Memory B cell (primary cell): Measurements from ENCODE around the gene PRKAR1B.
"Not testable (repeated sequence)": the region's sequence is repeated elsewhere in the genome, so short reads cannot be mapped to it uniquely, and the experiment has no call there.

Experiments used
- ATAC-seq: fragments of 150-1000 bp; cut with Tn5 transposase; 2 replicates; pipeline ENCODE4 v1.10.0; 2021; ENCODE audit warnings: low read depth, mild to moderate bottlenecking, moderate library complexity
- DNase-seq, 2 donors: peaks; one replicate each; pipeline ENCODE4 v3.0.0; 2022; ENCODE audit warnings: low spot score in 2 of 2
- H3K27ac Mint-ChIP-seq: one replicate; pipeline ENCODE4 v1.8.0; 2022; ENCODE audit warnings: mild to moderate bottlenecking, moderate library complexity, mixed read lengths
- H3K27me3 Mint-ChIP-seq: one replicate; pipeline ENCODE4 v1.8.0; 2022; ENCODE audit warnings: mixed read lengths
- H3K36me3 Mint-ChIP-seq: one replicate; pipeline ENCODE4 v1.8.0; 2022; ENCODE audit warnings: mild to moderate bottlenecking, mixed read lengths
- H3K4me1 Mint-ChIP-seq: one replicate; pipeline ENCODE4 v1.8.0; 2022; ENCODE audit warnings: mixed read lengths
- H3K4me3 Mint-ChIP-seq: one replicate; pipeline ENCODE4 v1.8.0; 2022; ENCODE audit warnings: mild to moderate bottlenecking, moderate library complexity, mixed read lengths
- H3K9me3 Mint-ChIP-seq: one replicate; pipeline ENCODE4 v1.8.0; 2022; ENCODE audit warnings: mixed read lengths

The PRKAR1B gene

GRCh38 chr7:628402-628763 is 98.7 kb downstream of the PRKAR1B start:
- H3K27me3 Mint-ChIP-seq: no peaks in the 10 kb centered on the region
- DNase-seq (no peak), ATAC-seq (no peak)
- no peak overlapping the region for H3K4me3 Mint-ChIP-seq
- peaks cover 12% of the 10 kb centered on the region for H3K36me3 Mint-ChIP-seq
- peaks cover 11% of the 10 kb centered on the region for H3K9me3 Mint-ChIP-seq
- H3K4me1 Mint-ChIP-seq: no peaks in the 10 kb centered on the region
- H3K27ac Mint-ChIP-seq: no peak overlapping the region

GRCh38 chr7:627661-628401 is 99.2 kb downstream of the PRKAR1B start:
- no peak for DNase-seq
- no peak for ATAC-seq
- peaks cover 17% of the 10 kb centered on the region for H3K36me3 Mint-ChIP-seq
- peaks cover 15% of the 10 kb centered on the region for H3K9me3 Mint-ChIP-seq
- no peak overlapping the region for H3K4me3 Mint-ChIP-seq
- H3K4me1 Mint-ChIP-seq: no peaks in the 10 kb centered on the region
- no peaks in the 10 kb centered on the region for H3K27me3 Mint-ChIP-seq
- H3K27ac Mint-ChIP-seq: no peak overlapping the region

GRCh38 chr7:625376-625971 is 101.6 kb downstream of the PRKAR1B start:
- DNase-seq: no peak
- Mint-ChIP-seq H3K4me3 (no peak overlapping the region), H3K27ac (no peak overlapping the region), H3K36me3 (peaks cover 28% of the 10 kb centered on the region), H3K9me3 (peaks cover 21% of the 10 kb centered on the region), H3K4me1 (no peaks in the 10 kb centered on the region), H3K27me3 (no peaks in the 10 kb centered on the region)
- no peak for ATAC-seq

GRCh38 chr7:623464-623863 is 103.6 kb downstream of the PRKAR1B start:
- peaks cover 26% of the 10 kb centered on the region for H3K9me3 Mint-ChIP-seq
- peaks cover 35% of the 10 kb centered on the region for H3K36me3 Mint-ChIP-seq

GRCh38 chr7:621572-622285 is 105.4 kb downstream of the PRKAR1B start:
- H3K27me3 Mint-ChIP-seq: no peaks in the 10 kb centered on the region
- DNase-seq (no peak), ATAC-seq (no peak)
- no peak overlapping the region for H3K27ac Mint-ChIP-seq
- peaks cover 6% of the 10 kb centered on the region for H3K4me1 Mint-ChIP-seq
- H3K36me3 Mint-ChIP-seq: peaks cover 33% of the 10 kb centered on the region
- no peak overlapping the region for H3K4me3 Mint-ChIP-seq
- H3K9me3 Mint-ChIP-seq: peaks cover 26% of the 10 kb centered on the region

More at GRCh38 chr7:623464-623863, 103.6 kb downstream of the PRKAR1B start:
- no peak overlapping the region for H3K27ac Mint-ChIP-seq
- H3K4me3 Mint-ChIP-seq: no peak overlapping the region
- H3K4me1 Mint-ChIP-seq: peaks cover 2% of the 10 kb centered on the region
- no peak for ATAC-seq
- DNase-seq: no peak
- no peaks in the 10 kb centered on the region for H3K27me3 Mint-ChIP-seq

GRCh38 chr7:620885-621284 is 106.2 kb downstream of the PRKAR1B start:
- peaks cover 32% of the 10 kb centered on the region for H3K36me3 Mint-ChIP-seq
- no peak for ATAC-seq
- H3K4me3 Mint-ChIP-seq: no peak overlapping the region
- peaks cover 6% of the 10 kb centered on the region for H3K4me1 Mint-ChIP-seq
- H3K9me3 Mint-ChIP-seq: peaks cover 24% of the 10 kb centered on the region
- no peak for DNase-seq
- no peak overlapping the region for H3K27ac Mint-ChIP-seq
- H3K27me3 Mint-ChIP-seq: no peaks in the 10 kb centered on the region

GRCh38 chr7:620056-620455 is 107.0 kb downstream of the PRKAR1B start:
- H3K27ac Mint-ChIP-seq: no peak overlapping the region
- H3K9me3 Mint-ChIP-seq: peaks cover 22% of the 10 kb centered on the region
- peaks cover 30% of the 10 kb centered on the region for H3K36me3 Mint-ChIP-seq
- peaks cover 6% of the 10 kb centered on the region for H3K4me1 Mint-ChIP-seq
- no peaks in the 10 kb centered on the region for H3K27me3 Mint-ChIP-seq
- no peak overlapping the region for H3K4me3 Mint-ChIP-seq
- ATAC-seq (no peak), DNase-seq (no peak)

GRCh38 chr7:619368-619840 is 107.7 kb downstream of the PRKAR1B start:
- H3K36me3 Mint-ChIP-seq: peaks cover 25% of the 10 kb centered on the region

GRCh38 chr7:618539-619367 is 108.3 kb downstream of the PRKAR1B start:
- H3K27ac Mint-ChIP-seq: peak overlapping the region; percentile 7
- peaks cover 15% of the 10 kb centered on the region for H3K9me3 Mint-ChIP-seq
- H3K4me3 Mint-ChIP-seq: no peak overlapping the region
- H3K36me3 Mint-ChIP-seq: peaks cover 25% of the 10 kb centered on the region
- peaks cover 6% of the 10 kb centered on the region for H3K4me1 Mint-ChIP-seq
- peak; percentile 63 for ATAC-seq
- no peak for DNase-seq
- no peaks in the 10 kb centered on the region for H3K27me3 Mint-ChIP-seq

More at GRCh38 chr7:619368-619840, 107.7 kb downstream of the PRKAR1B start:
- peaks cover 16% of the 10 kb centered on the region for H3K9me3 Mint-ChIP-seq
- no peak for DNase-seq
- no peaks in the 10 kb centered on the region for H3K27me3 Mint-ChIP-seq
- ATAC-seq: no peak
- no peak overlapping the region for H3K27ac Mint-ChIP-seq
- no peak overlapping the region for H3K4me3 Mint-ChIP-seq
- peaks cover 6% of the 10 kb centered on the region for H3K4me1 Mint-ChIP-seq

GRCh38 chr7:617614-618538 is 109.2 kb downstream of the PRKAR1B start:
- Mint-ChIP-seq H3K27me3 (no peaks in the 10 kb centered on the region), H3K36me3 (peaks cover 19% of the 10 kb centered on the region), H3K4me1 (peaks cover 6% of the 10 kb centered on the region), H3K9me3 (peaks cover 11% of the 10 kb centered on the region), H3K27ac (peak overlapping the region; percentile 7), H3K4me3 (no peak overlapping the region)
- DNase-seq (no peak), ATAC-seq (no peak)

GRCh38 chr7:613442-614140 is 113.5 kb downstream of the PRKAR1B start:
- H3K4me3 Mint-ChIP-seq: no peak overlapping the region
- H3K9me3 Mint-ChIP-seq: peaks cover 10% of the 10 kb centered on the region
- peaks cover 18% of the 10 kb centered on the region for H3K4me1 Mint-ChIP-seq
- peaks cover 10% of the 10 kb centered on the region for H3K36me3 Mint-ChIP-seq
- DNase-seq (no peak), ATAC-seq (no peak)
- H3K27me3 Mint-ChIP-seq: no peaks in the 10 kb centered on the region
- no peak overlapping the region for H3K27ac Mint-ChIP-seq

GRCh38 chr7:611837-612236 is 115.2 kb downstream of the PRKAR1B start:
- not testable (repeated sequence) for H3K27ac Mint-ChIP-seq, ATAC-seq, DNase-seq, H3K27me3 Mint-ChIP-seq, H3K4me3 Mint-ChIP-seq, H3K9me3 Mint-ChIP-seq
- H3K36me3 Mint-ChIP-seq: peaks cover 10% of the 10 kb centered on the region
- H3K4me1 Mint-ChIP-seq: peaks cover 13% of the 10 kb centered on the region
